HG03175 (cell line): ENCODE data around the gene CNTNAP5.

Source experiments
- ATAC-seq: cut with Tn5 transposase; IDR thresholded peaks from one replicate; pipeline ENCODE4 v1.9.1; 2021; ENCODE audit warnings: mild to moderate bottlenecking, moderate library complexity; ENCODE audit not compliant: unreplicated experiment

Gene CNTNAP5

GRCh38 chr2:124589971-124590370, 564.9 kb downstream of the CNTNAP5 start:
- ATAC-seq = no peak

- no peak for ATAC-seq
Measured at GRCh38 chr2:124602759-124603158, 577.7 kb downstream of the CNTNAP5 start.

GRCh38 chr2:124604940-124605339, 579.9 kb downstream of the CNTNAP5 start:
- no peak for ATAC-seq

GRCh38 chr2:124607679-124608078, 582.6 kb downstream of the CNTNAP5 start:
- ATAC-seq = no peak

GRCh38 chr2:124609667-124610066, 584.6 kb downstream of the CNTNAP5 start:
- ATAC-seq = no peak

- ATAC-seq = no peak
Measured at GRCh38 chr2:124610141-124610540, 585.1 kb downstream of the CNTNAP5 start.

- no peak for ATAC-seq
Measured at GRCh38 chr2:124610866-124611265, 585.8 kb downstream of the CNTNAP5 start.

- no peak for ATAC-seq
Measured at GRCh38 chr2:124623560-124623959, 598.5 kb downstream of the CNTNAP5 start.

GRCh38 chr2:124625561-124625960, 600.5 kb downstream of the CNTNAP5 start:
- ATAC-seq = no peak

GRCh38 chr2:124626993-124627392, 601.9 kb downstream of the CNTNAP5 start:
- no peak for ATAC-seq

- ATAC-seq = no peak
Measured at GRCh38 chr2:124633812-124634211, 608.7 kb downstream of the CNTNAP5 start.

- ATAC-seq = no peak
Measured at GRCh38 chr2:124639524-124639923, 614.4 kb downstream of the CNTNAP5 start.

GRCh38 chr2:124640221-124640750, 615.2 kb downstream of the CNTNAP5 start:
- no peak for ATAC-seq

GRCh38 chr2:124646166-124646815, 621.2 kb downstream of the CNTNAP5 start:
- ATAC-seq = no peak

GRCh38 chr2:124647245-124647644, 622.2 kb downstream of the CNTNAP5 start:
- ATAC-seq = no peak

- no peak for ATAC-seq
Measured at GRCh38 chr2:124647663-124648062, 622.6 kb downstream of the CNTNAP5 start.

- ATAC-seq = no peak
Measured at GRCh38 chr2:124649001-124649400, 623.9 kb downstream of the CNTNAP5 start.

GRCh38 chr2:124652099-124652498, 627.0 kb downstream of the CNTNAP5 start:
- ATAC-seq = no peak

GRCh38 chr2:124658373-124658772, 633.3 kb downstream of the CNTNAP5 start:
- ATAC-seq = no peak

GRCh38 chr2:124661558-124661957, 636.5 kb downstream of the CNTNAP5 start:
- ATAC-seq = no peak

GRCh38 chr2:124662946-124663644, 638.0 kb downstream of the CNTNAP5 start:
- ATAC-seq = no peak

GRCh38 chr2:124663645-124663997, 638.5 kb downstream of the CNTNAP5 start:
- no peak for ATAC-seq
